ENCODE measurements around the gene LCN2.

The LCN2 gene

GRCh38 chr9:128105538-128106175, 43.6 kb upstream of the LCN2 start:
- TF ChIP-seq CTCF (conservative IDR thresholded peaks at IDR 0.05; ENCODE audit: low read length) (no peak), EZH2phosphoT487 (IDR thresholded peaks at IDR 0.05; ENCODE audit: borderline replicate concordance) (no peak)
- no peak overlapping the region for H3K4me2 ChIP-seq (ENCODE audit: low read depth, low read length, poor library complexity, severe bottlenecking)
- H3K9ac ChIP-seq (ENCODE audit: low read depth, low read length, poor library complexity, severe bottlenecking), result no peak overlapping the region
- H3K79me2 ChIP-seq (ENCODE audit: insufficient read depth, low read length), result no peaks in the 10 kb centered on the region
- H3K27me3 ChIP-seq (ENCODE audit: insufficient read depth, low read length, poor library complexity, severe bottlenecking), result no peaks in the 10 kb centered on the region
- no peaks in the 10 kb centered on the region for H3K9me3 ChIP-seq (ENCODE audit: insufficient read depth, low read depth, low read length)
- H3K36me3 ChIP-seq (ENCODE audit: insufficient read depth, low read length), result peaks cover 81% of the 10 kb centered on the region; the same call in 1 of the 2 replicates
- no peak overlapping the region for H3K4me3 ChIP-seq (ENCODE audit: low read length, poor library complexity, severe bottlenecking)
- no peaks in the 10 kb centered on the region for H3K9me2 ChIP-seq (replicated peaks; ENCODE audit: low read depth, low read length)
- H3K4me1 ChIP-seq (ENCODE audit: insufficient read depth, low read length, poor library complexity, severe bottlenecking), result no peaks in the 10 kb centered on the region
- no peak overlapping the region for H2AFZ ChIP-seq (ENCODE audit: low read length)
- H3F3A ChIP-seq (ENCODE audit: low read depth), result no peaks in the 10 kb centered on the region
- no peaks in the 10 kb centered on the region for H4K20me1 ChIP-seq (ENCODE audit: insufficient read depth, low read length, poor library complexity, severe bottlenecking)

- no peaks in the 10 kb centered on the region for H4K20me1 ChIP-seq (ENCODE audit: insufficient read depth, low read length, poor library complexity, severe bottlenecking)
- H3K36me3 ChIP-seq (ENCODE audit: insufficient read depth, low read length), result peaks cover 74% of the 10 kb centered on the region; the same call in 1 of the 2 replicates
- no peaks in the 10 kb centered on the region for H3K27me3 ChIP-seq (ENCODE audit: insufficient read depth, low read length, poor library complexity, severe bottlenecking)
- no peaks in the 10 kb centered on the region for H3K9me2 ChIP-seq (replicated peaks; ENCODE audit: low read depth, low read length)
- H3K4me1 ChIP-seq (ENCODE audit: insufficient read depth, low read length, poor library complexity, severe bottlenecking), result no peaks in the 10 kb centered on the region
- no peaks in the 10 kb centered on the region for H3K79me2 ChIP-seq (ENCODE audit: insufficient read depth, low read length)
- no peak overlapping the region for H3K4me2 ChIP-seq (ENCODE audit: low read depth, low read length, poor library complexity, severe bottlenecking)
- H3F3A ChIP-seq (ENCODE audit: low read depth), result no peaks in the 10 kb centered on the region
- no peak overlapping the region for H3K4me3 ChIP-seq (ENCODE audit: low read length, poor library complexity, severe bottlenecking)
- H3K9ac ChIP-seq (ENCODE audit: low read depth, low read length, poor library complexity, severe bottlenecking), result no peak overlapping the region
- no peak for TF ChIP-seq EZH2phosphoT487 (IDR thresholded peaks at IDR 0.05; ENCODE audit: borderline replicate concordance)
- no peak for TF ChIP-seq CTCF (conservative IDR thresholded peaks at IDR 0.05; ENCODE audit: low read length)
- H3K9me3 ChIP-seq (ENCODE audit: insufficient read depth, low read depth, low read length), result no peaks in the 10 kb centered on the region
- no peak overlapping the region for H2AFZ ChIP-seq (ENCODE audit: low read length)
These were observed 42.9 kb upstream of the LCN2 start for GRCh38 chr9:128106181-128106939.

GRCh38 chr9:128106940-128107467, 42.2 kb upstream of the LCN2 start:
- no peak for TF ChIP-seq CTCF (conservative IDR thresholded peaks at IDR 0.05; ENCODE audit: low read length)
- no peak for TF ChIP-seq EZH2phosphoT487 (IDR thresholded peaks at IDR 0.05; ENCODE audit: borderline replicate concordance)
- no peaks in the 10 kb centered on the region for H4K20me1 ChIP-seq (ENCODE audit: insufficient read depth, low read length, poor library complexity, severe bottlenecking)
- H2AFZ ChIP-seq (ENCODE audit: low read length), result no peak overlapping the region
- no peaks in the 10 kb centered on the region for H3K4me1 ChIP-seq (ENCODE audit: insufficient read depth, low read length, poor library complexity, severe bottlenecking)
- H3K79me2 ChIP-seq (ENCODE audit: insufficient read depth, low read length), result no peaks in the 10 kb centered on the region
- no peaks in the 10 kb centered on the region for H3K9me3 ChIP-seq (ENCODE audit: insufficient read depth, low read depth, low read length)
- no peak overlapping the region for H3K4me3 ChIP-seq (ENCODE audit: low read length, poor library complexity, severe bottlenecking)
- no peak overlapping the region for H3K4me2 ChIP-seq (ENCODE audit: low read depth, low read length, poor library complexity, severe bottlenecking)
- no peaks in the 10 kb centered on the region for H3F3A ChIP-seq (ENCODE audit: low read depth)
- H3K9me2 ChIP-seq (replicated peaks; ENCODE audit: low read depth, low read length), result no peaks in the 10 kb centered on the region
- H3K27me3 ChIP-seq (ENCODE audit: insufficient read depth, low read length, poor library complexity, severe bottlenecking), result no peaks in the 10 kb centered on the region
- peaks cover 67% of the 10 kb centered on the region; the same call in 1 of the 2 replicates for H3K36me3 ChIP-seq (ENCODE audit: insufficient read depth, low read length)
- H3K9ac ChIP-seq (ENCODE audit: low read depth, low read length, poor library complexity, severe bottlenecking), result no peak overlapping the region

All from Loucy (cell line).